Measurements from ENCODE around the gene PLTP.

GRCh38 chr20:45934046-45934585 is 22.2 kb upstream of the PLTP start:
- TF ChIP-seq POLR2AphosphoS5 (IDR thresholded peaks at IDR 0.05; ENCODE audit: low read depth, low read length) (no peak), REST (IDR thresholded peaks at IDR 0.05; ENCODE audit: insufficient read depth in 1 of 2, low read depth in 2 of 2, low read length in 2 of 2) (no peak), TAF1 (IDR thresholded peaks at IDR 0.05; ENCODE audit: borderline replicate concordance, insufficient read depth, low read length) (no peak)
